Stimulated activated CD4-positive, alpha-beta T cell treated with anti-CD3 and anti-CD28 coated beads, Interleukin-1b, Interleukin-23, amount 100 ng/mL, for 1 hour (primary cell): ENCODE measurements around the gene BMPR1A.
"Not testable (repeated sequence)": the region's sequence is repeated elsewhere in the genome, so short reads cannot be mapped to it uniquely, and the experiment has no call there.

Experiments
- DNase-seq, 2 donors: peaks; one replicate each; pipeline ENCODE4 v3.0.0-alpha.2; 2020; ENCODE audit warnings: low read depth in 2 of 2

BMPR1A gene

DNA sequence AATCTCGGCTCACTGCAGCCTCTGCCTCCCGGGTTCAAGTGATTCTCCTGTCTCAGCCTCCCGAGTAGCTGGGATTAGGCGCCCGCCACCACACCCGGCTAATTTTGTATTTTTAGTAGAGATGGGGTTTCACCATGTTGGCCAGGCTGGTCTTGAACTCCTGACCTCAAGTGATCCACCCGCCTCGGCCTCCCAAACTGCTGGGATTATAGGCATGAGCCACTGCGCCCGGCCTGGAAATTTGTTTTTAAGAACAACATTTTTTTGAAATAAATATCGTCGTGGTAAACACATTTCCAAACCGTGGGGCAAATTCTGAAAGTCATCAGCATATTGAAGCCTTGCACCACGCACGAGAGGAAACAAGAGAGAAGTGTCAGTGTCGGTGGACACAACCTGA, 183.7 kb downstream of the BMPR1A start:
- not testable (repeated sequence) for DNase-seq

GRCh38 chr10:86940677-86941076, 184.3 kb downstream of the BMPR1A start:
- DNase-seq: no peak

DNA sequence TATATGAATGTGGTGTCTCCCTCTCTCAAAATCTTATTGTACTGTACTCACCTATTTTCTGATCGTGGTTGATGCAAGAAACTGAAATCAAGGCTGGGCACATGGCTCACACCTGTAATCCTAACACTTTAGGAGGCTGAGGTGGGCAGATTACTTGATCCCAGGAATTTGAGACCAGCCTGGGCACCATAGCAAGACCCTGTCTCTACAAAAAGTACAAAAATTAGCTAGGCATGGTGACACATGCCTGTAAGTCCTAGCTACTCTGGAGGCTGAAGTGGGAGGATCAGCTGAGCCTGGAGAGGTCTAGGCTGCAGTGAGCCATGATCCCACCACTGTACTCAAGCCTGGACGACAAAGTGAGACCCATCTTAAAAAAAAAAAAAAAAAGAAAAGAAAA, 185.0 kb downstream of the BMPR1A start:
- no peak for DNase-seq

- DNase-seq: no peak
These were observed 185.6 kb downstream of the BMPR1A start for GRCh38 chr10:86941991-86942421.

- no peak for DNase-seq
These were observed 186.3 kb downstream of the BMPR1A start for GRCh38 chr10:86942441-86943315.

- DNase-seq: no peak
These were observed 187.1 kb downstream of the BMPR1A start for GRCh38 chr10:86943316-86944030.

GRCh38 chr10:86944031-86944419, 187.6 kb downstream of the BMPR1A start:
- DNase-seq: no peak

DNA sequence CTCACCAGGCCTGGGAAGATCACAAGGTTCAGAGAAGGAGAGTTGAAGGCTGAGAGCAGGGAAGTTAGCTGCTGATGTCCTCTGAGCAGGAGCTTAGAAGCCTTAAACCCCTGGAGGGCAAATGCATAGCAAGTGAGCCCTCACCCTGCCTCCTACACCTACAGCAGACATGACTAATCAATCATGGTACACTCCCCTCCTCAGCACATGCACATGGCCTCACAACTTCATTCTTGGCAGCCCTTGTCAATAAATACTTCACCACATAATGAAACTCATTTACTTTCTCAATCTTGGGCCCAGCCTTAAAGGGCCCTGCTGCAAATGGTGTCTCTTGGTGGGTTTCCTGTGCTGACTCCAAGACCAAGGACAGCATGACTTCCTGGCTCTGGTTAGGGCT, 188.1 kb downstream of the BMPR1A start:
- DNase-seq: no peak

DNA sequence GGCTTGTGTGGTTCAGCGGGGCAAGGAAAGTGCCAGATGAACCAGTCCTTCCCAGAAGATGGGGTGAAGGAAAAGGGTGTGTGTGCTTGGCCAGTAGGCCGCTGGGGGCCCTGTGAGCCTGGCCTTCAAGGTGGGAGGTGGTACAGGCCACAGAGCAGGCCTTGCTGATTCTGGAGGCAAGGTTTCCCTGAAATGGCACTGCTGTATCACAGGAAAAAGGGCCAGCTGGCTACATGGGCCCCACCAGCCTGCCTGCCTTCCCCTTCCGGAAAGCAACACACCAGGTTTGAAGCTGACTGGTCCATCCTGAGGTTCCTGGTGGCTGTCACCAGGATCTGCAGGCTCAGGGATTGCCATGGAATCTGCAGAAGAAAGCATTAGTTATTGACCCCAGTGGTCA, 188.5 kb downstream of the BMPR1A start:
- no peak for DNase-seq

GRCh38 chr10:86945361-86946212, 189.2 kb downstream of the BMPR1A start:
- no peak for DNase-seq

GRCh38 chr10:86946213-86947155, 190.1 kb downstream of the BMPR1A start:
- no peak for DNase-seq

DNA sequence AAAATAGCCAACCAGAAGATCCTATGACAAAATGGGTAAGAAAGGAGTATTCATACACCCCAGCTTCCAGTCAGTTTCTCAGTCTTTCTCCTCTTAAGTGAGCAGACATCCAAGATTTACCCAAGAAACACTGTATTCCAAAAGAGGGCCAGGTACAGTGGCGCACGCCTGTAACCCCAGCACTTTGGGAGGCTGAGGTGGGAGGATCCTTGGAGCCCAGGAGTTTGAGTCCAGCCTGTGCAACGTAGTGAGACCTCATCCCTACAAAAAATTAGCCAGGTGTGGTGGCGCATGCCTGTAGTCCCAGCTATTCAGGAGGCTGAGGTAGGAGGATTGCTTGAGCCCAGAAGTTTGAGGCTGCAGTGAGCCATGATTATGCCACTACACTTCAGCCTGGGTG, 191.4 kb downstream of the BMPR1A start:
- not testable (repeated sequence) for DNase-seq

GRCh38 chr10:86950349-86950748, 193.9 kb downstream of the BMPR1A start:
- DNase-seq: no peak

GRCh38 chr10:86951184-86951761, 194.9 kb downstream of the BMPR1A start:
- no peak for DNase-seq

DNA sequence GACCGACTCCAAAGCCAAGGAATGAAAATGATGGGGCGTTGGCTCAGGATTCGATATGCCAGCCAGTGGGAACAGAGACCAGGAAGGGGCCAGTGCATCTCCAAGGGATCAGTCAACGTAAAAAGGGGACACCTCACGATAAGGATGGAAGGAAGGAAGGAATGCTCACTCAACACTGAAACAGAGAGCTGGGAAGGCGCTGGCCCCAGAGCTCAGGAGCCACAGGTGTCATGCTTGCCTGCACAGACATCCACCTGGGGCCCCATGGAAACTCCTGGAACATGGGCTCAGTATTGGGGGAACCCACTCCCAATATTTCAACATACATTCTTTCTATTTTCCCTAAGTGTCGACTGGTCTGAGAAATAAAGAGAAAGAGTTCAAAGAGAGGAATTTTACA, 195.7 kb downstream of the BMPR1A start:
- no peak for DNase-seq

DNA sequence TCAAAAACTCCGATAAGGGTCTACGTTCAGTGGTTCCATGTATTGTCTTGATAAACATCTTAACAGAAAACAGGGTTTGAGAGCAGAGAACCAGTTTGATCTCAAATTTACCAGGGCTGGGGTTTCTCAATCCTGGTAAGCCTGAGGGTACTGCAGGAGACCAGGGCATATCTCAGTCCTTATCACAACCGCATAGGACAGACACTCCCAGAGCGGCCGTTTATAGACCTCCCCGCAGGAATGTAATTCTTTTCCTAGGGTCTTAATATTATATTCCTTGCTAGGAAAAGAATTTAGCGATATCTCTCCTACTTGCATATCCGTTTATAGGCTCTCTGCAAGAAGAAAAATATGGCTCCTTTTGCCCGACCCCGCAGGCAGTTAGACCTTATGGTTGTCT, 196.3 kb downstream of the BMPR1A start:
- not testable (repeated sequence) for DNase-seq

GRCh38 chr10:86953747-86954680, 197.6 kb downstream of the BMPR1A start:
- no peak for DNase-seq

DNA sequence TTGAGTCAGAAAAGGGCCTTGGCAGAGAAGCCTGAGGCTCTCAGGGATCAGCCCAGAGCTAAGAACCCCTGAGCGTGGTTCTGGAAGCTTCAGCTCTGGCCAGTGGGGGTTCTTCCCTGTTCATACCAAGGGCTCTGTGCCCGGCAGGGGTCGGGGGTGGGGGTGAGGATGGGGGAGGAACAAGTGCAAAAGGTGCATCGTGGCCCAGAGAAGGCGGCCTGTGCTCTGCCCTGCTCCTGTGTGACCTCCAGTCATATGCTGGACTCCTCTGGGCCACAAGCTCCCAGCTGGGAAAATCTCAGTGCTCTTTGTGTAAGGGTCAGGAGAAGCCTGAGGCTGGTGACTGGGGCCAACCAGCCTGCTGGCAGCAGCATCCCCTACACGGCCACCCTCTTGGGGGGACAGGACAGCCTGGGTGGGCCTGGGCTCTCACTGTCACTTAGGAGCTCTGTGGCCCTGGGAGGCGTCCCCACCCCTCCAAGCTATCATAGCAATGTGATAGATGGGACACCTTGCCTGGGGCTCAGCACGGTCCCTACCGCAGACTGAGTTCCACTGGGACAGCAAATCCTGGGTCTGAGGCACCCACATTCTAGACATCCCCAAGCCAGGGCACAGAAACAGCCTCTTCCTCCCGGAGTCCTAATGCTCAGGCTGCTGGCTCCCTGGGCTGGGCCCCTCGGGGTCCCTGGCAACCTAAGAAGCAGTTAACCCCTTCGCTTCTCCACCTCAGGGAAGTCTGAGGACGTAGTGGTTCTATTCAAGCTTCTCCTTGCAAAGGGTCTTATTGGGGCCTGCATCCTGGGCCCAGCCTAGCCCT, 198.5 kb downstream of the BMPR1A start:
- no peak for DNase-seq
